HepG2 (cell line): ENCODE measurements around the gene DNASE1. TPM values are rescaled to one million over a fixed set of nuclear protein-coding genes. Genes with fewer than 3 reads are reported as not detected.

Experiments
- GFI1 ChIP-seq: sonication (generic); formaldehyde crosslinking; IDR thresholded peaks from 2 replicates; pipeline ENCODE4 v1.5.0; 2020; ENCODE audit warnings: missing genetic modification reagents, mild to moderate bottlenecking, borderline replicate concordance
- HDAC1 ChIP-seq: sonication (generic); formaldehyde crosslinking; IDR thresholded peaks from 2 replicates; pipeline ENCODE4 v1.5.1; 2020; ENCODE audit warnings: mild to moderate bottlenecking, missing genetic modification reagents
- HNF4G ChIP-seq, 2 experiments: sonication (generic) in 1 of 2; formaldehyde crosslinking in 1 of 2; IDR thresholded peaks; 2 replicates each; pipeline versions ENCODE4 v1.4.0 to v1.6.1; 2011 to 2020; ENCODE audit warnings: borderline replicate concordance in 2 of 2, low read depth in 2 of 2, mild to moderate bottlenecking in 2 of 2, low read length in 1 of 2, missing genetic modification reagents in 1 of 2, moderate library complexity in 1 of 2
- JUN ChIP-seq: sonication (generic); formaldehyde crosslinking; IDR thresholded peaks from 2 replicates; pipeline ENCODE4 v1.4.0; 2020; ENCODE audit warnings: mild to moderate bottlenecking, missing genetic modification reagents
- MED1 ChIP-seq: sonication (generic); formaldehyde crosslinking; IDR thresholded peaks from 2 replicates; pipeline ENCODE4 v1.4.0; 2020; ENCODE audit warnings: missing genetic modification reagents
- PATZ1 ChIP-seq: sonication (generic); formaldehyde crosslinking; IDR thresholded peaks from 2 replicates; pipeline ENCODE4 v1.4.0; 2020; ENCODE audit warnings: missing genetic modification reagents
- PPARG ChIP-seq: conservative IDR thresholded peaks from 2 replicates; pipeline ENCODE4 v1.6.1; 2016; ENCODE audit warnings: missing biosample characterization, missing genetic modification reagents
- SNAPC2 ChIP-seq: sonication (generic); formaldehyde crosslinking; IDR thresholded peaks from 2 replicates; pipeline ENCODE4 v1.8.1; 2022; ENCODE audit warnings: mild to moderate bottlenecking, missing genetic modification reagents
- STAT6 ChIP-seq: sonication (generic); formaldehyde crosslinking; IDR thresholded peaks from 2 replicates; pipeline ENCODE4 v1.4.0; 2020; ENCODE audit warnings: missing genetic modification reagents, mild to moderate bottlenecking, borderline replicate concordance
- TGIF2 ChIP-seq: IDR thresholded peaks from 2 replicates; pipeline ENCODE4 v1.6.1; 2016; ENCODE audit warnings: control low read depth, missing compliant biosample characterization
- ZFP36 ChIP-seq: fragments of 150-350 bp; IDR thresholded peaks from 2 replicates; pipeline ENCODE4 v1.6.1; 2018; ENCODE audit warnings: borderline replicate concordance, low read length, low read depth; ENCODE audit not compliant: partially characterized antibody
- ZNF451 ChIP-seq: sonication (generic); formaldehyde crosslinking; IDR thresholded peaks from 2 replicates; pipeline ENCODE4 v1.5.0; 2020; ENCODE audit warnings: mild to moderate bottlenecking, missing genetic modification reagents
- ZNF496 ChIP-seq: sonication (generic); formaldehyde crosslinking; IDR thresholded peaks from 2 replicates; pipeline ENCODE4 v1.8.1; 2023; ENCODE audit warnings: mild to moderate bottlenecking, moderate library complexity, missing genetic modification reagents; ENCODE audit not compliant: insufficient replicate concordance
- ZNF512 ChIP-seq: sonication (generic); formaldehyde crosslinking; IDR thresholded peaks from 2 replicates; pipeline ENCODE4 v1.4.0; 2020; ENCODE audit warnings: mild to moderate bottlenecking, missing genetic modification reagents
- ZNF775 ChIP-seq: sonication (generic); formaldehyde crosslinking; IDR thresholded peaks from 2 replicates; pipeline ENCODE4 v1.4.0; 2020; ENCODE audit warnings: missing genetic modification reagents, mild to moderate bottlenecking, moderate library complexity, borderline replicate concordance
- ZNF850 ChIP-seq: sonication (generic); formaldehyde crosslinking; conservative IDR thresholded peaks from 2 replicates; pipeline ENCODE4 v1.9.0; 2021; ENCODE audit warnings: mild to moderate bottlenecking, missing genetic modification reagents
- polyA plus RNA-seq, 8 experiments: library from polyadenylated mRNA; depleted of rRNA in 3 of 8; stranded (reverse) in 7 of 8; unstranded in 1 of 8; fragments of >200 nt; fragmentation: Illumina TruSeq in 4 of 8; extraction: Trizol in 4 of 8; gene quantifications; 2 replicates each; pipeline versions ENCODE4 v1.2.1 to v1.2.3, GENCODE V29; 2011 to 2016; ENCODE audit warnings: low read depth in 4 of 8, missing spikeins in 1 of 8, mixed read lengths in 1 of 8; ENCODE audit not compliant: insufficient read depth in 1 of 8
- total RNA-seq, 5 experiments: library from RNA; depleted of rRNA; stranded (reverse); fragments of >200 nt; fragmentation: Illumina TruSeq; extraction: Trizol; gene quantifications; 2 replicates each; pipeline ENCODE4 v1.2.3, GENCODE V29; 2016; ENCODE audit warnings: low read depth in 1 of 5
- TF ChIP-seq, protein P1 (sequence below): sonication (generic); formaldehyde crosslinking; IDR thresholded peaks from 2 replicates; pipeline ENCODE4 v1.5.0; 2020; ENCODE audit warnings: missing genetic modification reagents
- TF ChIP-seq, protein P2 (sequence below): IDR thresholded peaks from 2 replicates; pipeline ENCODE4 v1.6.1; 2018; ENCODE audit warnings: missing genetic modification reagents, mild to moderate bottlenecking, missing compliant biosample characterization

Gene DNASE1
- total and polyA plus RNA-seq, 2 of the 13 experiments (the other 11 are each of a cell fraction or from before 2014, with no cell fraction given): 7.1 to 11.1 TPM

DNA sequence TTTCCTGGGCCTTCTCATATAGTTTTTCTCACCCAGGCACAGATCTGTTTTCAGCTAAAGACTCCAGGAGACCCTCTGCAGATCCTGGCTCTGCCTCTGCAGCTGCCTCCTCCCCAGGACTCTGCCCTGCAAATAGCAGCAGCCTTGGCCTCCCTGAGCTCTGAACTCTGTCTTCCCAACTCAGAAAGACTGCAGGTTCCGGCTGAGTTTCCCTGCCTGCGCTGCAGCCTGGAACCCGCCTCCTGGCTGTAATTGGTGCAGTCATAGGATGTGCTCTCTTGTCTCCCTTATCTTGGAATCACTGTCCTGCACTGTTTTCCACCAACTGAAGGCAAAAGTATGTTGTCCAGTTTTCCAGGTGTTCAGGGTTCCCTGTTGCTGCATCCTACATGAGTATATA lies 14.3 kb upstream of the DNASE1 start (continued):
- TF ChIP-seq GFI1 (CRISPR knock-in tag) (peak; percentile 95), HDAC1 (CRISPR knock-in tag) (peak; percentile 63; the same call in 1 of the 2 replicates), ZNF496 (CRISPR knock-in tag) (no peak), ZNF775 (CRISPR knock-in tag) (no peak), ZNF512 (CRISPR knock-in tag) (no peak), PATZ1 (CRISPR knock-in tag) (no peak), SNAPC2 (CRISPR knock-in tag) (no peak), STAT6 (CRISPR knock-in tag) (no peak), ZNF451 (CRISPR knock-in tag) (no peak), ZNF850 (CRISPR knock-in tag) (no peak), HNF4G (IDR thresholded peaks at IDR 0.05; ENCODE audit: borderline replicate concordance, low read depth, low read length) (peak; percentile 29; the same call in 1 of the 2 replicates), HNF4G (CRISPR knock-in tag; IDR thresholded peaks at IDR 0.05; ENCODE audit: borderline replicate concordance, low read depth) (no peak; the same call in 1 of the 2 replicates), JUN (CRISPR knock-in tag) (no peak), ZFP36 (no peak), PPARG (0 out of 2 replicates have a peak, but pooled peaks have one; percentile 16), TGIF2 (no peak), MED1 (CRISPR knock-in tag) (peak; percentile 58; the same call in 1 of the 2 replicates)
- TF ChIP-seq, protein P1, sequence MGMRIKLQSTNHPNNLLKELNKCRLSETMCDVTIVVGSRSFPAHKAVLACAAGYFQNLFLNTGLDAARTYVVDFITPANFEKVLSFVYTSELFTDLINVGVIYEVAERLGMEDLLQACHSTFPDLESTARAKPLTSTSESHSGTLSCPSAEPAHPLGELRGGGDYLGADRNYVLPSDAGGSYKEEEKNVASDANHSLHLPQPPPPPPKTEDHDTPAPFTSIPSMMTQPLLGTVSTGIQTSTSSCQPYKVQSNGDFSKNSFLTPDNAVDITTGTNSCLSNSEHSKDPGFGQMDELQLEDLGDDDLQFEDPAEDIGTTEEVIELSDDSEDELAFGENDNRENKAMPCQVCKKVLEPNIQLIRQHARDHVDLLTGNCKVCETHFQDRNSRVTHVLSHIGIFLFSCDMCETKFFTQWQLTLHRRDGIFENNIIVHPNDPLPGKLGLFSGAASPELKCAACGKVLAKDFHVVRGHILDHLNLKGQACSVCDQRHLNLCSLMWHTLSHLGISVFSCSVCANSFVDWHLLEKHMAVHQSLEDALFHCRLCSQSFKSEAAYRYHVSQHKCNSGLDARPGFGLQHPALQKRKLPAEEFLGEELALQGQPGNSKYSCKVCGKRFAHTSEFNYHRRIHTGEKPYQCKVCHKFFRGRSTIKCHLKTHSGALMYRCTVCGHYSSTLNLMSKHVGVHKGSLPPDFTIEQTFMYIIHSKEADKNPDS (CRISPR knock-in tag): no peak
- TF ChIP-seq, protein P2, sequence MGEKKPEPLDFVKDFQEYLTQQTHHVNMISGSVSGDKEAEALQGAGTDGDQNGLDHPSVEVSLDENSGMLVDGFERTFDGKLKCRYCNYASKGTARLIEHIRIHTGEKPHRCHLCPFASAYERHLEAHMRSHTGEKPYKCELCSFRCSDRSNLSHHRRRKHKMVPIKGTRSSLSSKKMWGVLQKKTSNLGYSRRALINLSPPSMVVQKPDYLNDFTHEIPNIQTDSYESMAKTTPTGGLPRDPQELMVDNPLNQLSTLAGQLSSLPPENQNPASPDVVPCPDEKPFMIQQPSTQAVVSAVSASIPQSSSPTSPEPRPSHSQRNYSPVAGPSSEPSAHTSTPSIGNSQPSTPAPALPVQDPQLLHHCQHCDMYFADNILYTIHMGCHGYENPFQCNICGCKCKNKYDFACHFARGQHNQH (CRISPR knock-in tag): peak; percentile 29; the same call in 1 of the 2 replicates
